HepG2 (cell line): ENCODE data around the gene MCRIP2. TPM values are rescaled to one million over a fixed set of nuclear protein-coding genes. Genes with fewer than 3 reads are reported as not detected.

Experiments used
- AGO1 ChIP-seq: fragments of 200-400 bp; formaldehyde crosslinking; IDR thresholded peaks from 2 replicates; pipeline ENCODE4 v1.6.1; 2017; ENCODE audit warnings: mild to moderate bottlenecking, low read depth, low read length, moderate library complexity; ENCODE audit not compliant: poor library complexity, severe bottlenecking
- ATF2 ChIP-seq: sonication (generic); formaldehyde crosslinking; IDR thresholded peaks from 2 replicates; pipeline ENCODE4 v1.4.0; 2020; ENCODE audit warnings: missing genetic modification reagents
- EEA1 ChIP-seq: sonication (generic); formaldehyde crosslinking; IDR thresholded peaks from 2 replicates; pipeline ENCODE4 v1.5.1; 2020; ENCODE audit warnings: mild to moderate bottlenecking, missing genetic modification reagents, borderline replicate concordance
- FOXJ3 ChIP-seq: sonication (generic); formaldehyde crosslinking; IDR thresholded peaks from 2 replicates; pipeline ENCODE4 v1.4.0; 2020; ENCODE audit warnings: missing genetic modification reagents, mild to moderate bottlenecking, borderline replicate concordance
- JARID2 ChIP-seq: sonication (generic); formaldehyde crosslinking; IDR thresholded peaks from 2 replicates; pipeline ENCODE4 v1.8.1; 2023; ENCODE audit warnings: missing genetic modification reagents, inconsistent platforms; ENCODE audit not compliant: insufficient replicate concordance
- MEIS2 ChIP-seq: sonication (generic); formaldehyde crosslinking; IDR thresholded peaks from 2 replicates; pipeline ENCODE4 v1.9.0; 2021; ENCODE audit warnings: mild to moderate bottlenecking, missing genetic modification reagents
- NPAS2 ChIP-seq: sonication (generic); formaldehyde crosslinking; IDR thresholded peaks from 2 replicates; pipeline ENCODE4 v1.8.0; 2022; ENCODE audit warnings: mild to moderate bottlenecking, missing genetic modification reagents, borderline replicate concordance
- RBAK ChIP-seq: sonication (generic); formaldehyde crosslinking; IDR thresholded peaks from 2 replicates; pipeline ENCODE4 v1.5.1; 2020; ENCODE audit warnings: mild to moderate bottlenecking, missing genetic modification reagents
- RFX1 ChIP-seq: fragments of 450-650 bp; IDR thresholded peaks from 2 replicates; pipeline ENCODE4 v1.6.1; 2017
- RXRA ChIP-seq: sonication (generic); formaldehyde crosslinking; IDR thresholded peaks from 2 replicates; pipeline ENCODE4 v1.5.1; 2020; ENCODE audit warnings: missing genetic modification reagents
- SP5 ChIP-seq: IDR thresholded peaks from 2 replicates; pipeline ENCODE4 v1.6.1; 2016; ENCODE audit warnings: low read depth, borderline replicate concordance
- SRF ChIP-seq: IDR thresholded peaks from 2 replicates; pipeline ENCODE4 v1.6.1; 2011; ENCODE audit warnings: mild to moderate bottlenecking, low read depth, low read length, moderate library complexity
- ZBTB10 ChIP-seq: sonication (generic); formaldehyde crosslinking; IDR thresholded peaks from 2 replicates; pipeline ENCODE4 v1.4.0; 2020; ENCODE audit warnings: missing genetic modification reagents, borderline replicate concordance
- ZBTB14 ChIP-seq: sonication (generic); formaldehyde crosslinking; IDR thresholded peaks from 2 replicates; pipeline ENCODE4 v1.4.0; 2020; ENCODE audit warnings: missing genetic modification reagents
- ZBTB43 ChIP-seq: sonication (generic); formaldehyde crosslinking; conservative IDR thresholded peaks from 2 replicates; pipeline ENCODE4 v1.4.0; 2020; ENCODE audit warnings: missing genetic modification reagents
- ZFP41 ChIP-seq: sonication (generic); formaldehyde crosslinking; IDR thresholded peaks from 2 replicates; pipeline ENCODE4 v1.4.0; 2020; ENCODE audit warnings: mild to moderate bottlenecking, missing genetic modification reagents, borderline replicate concordance
- ZNF143 ChIP-seq: sonication (generic); formaldehyde crosslinking; IDR thresholded peaks from 2 replicates; pipeline ENCODE4 v1.4.0; 2020; ENCODE audit warnings: missing genetic modification reagents
- ZNF552 ChIP-seq: sonication (generic); formaldehyde crosslinking; IDR thresholded peaks from 2 replicates; pipeline ENCODE4 v1.9.0; 2022; ENCODE audit warnings: missing genetic modification reagents, mild to moderate bottlenecking, borderline replicate concordance
- ZNF563 ChIP-seq: sonication (generic); formaldehyde crosslinking; IDR thresholded peaks from 2 replicates; pipeline ENCODE4 v1.8.0; 2022; ENCODE audit warnings: mild to moderate bottlenecking, moderate library complexity, missing genetic modification reagents
- ZNF660 ChIP-seq: sonication (generic); formaldehyde crosslinking; IDR thresholded peaks from 2 replicates; pipeline ENCODE4 v1.5.1; 2020; ENCODE audit warnings: mild to moderate bottlenecking, low read depth, missing genetic modification reagents, borderline replicate concordance
- ZNF776 ChIP-seq: sonication (generic); formaldehyde crosslinking; IDR thresholded peaks from 2 replicates; pipeline ENCODE4 v1.4.0; 2020; ENCODE audit warnings: mild to moderate bottlenecking, missing genetic modification reagents
- ZNF788 ChIP-seq: sonication (generic); formaldehyde crosslinking; IDR thresholded peaks from 2 replicates; pipeline ENCODE4 v1.5.0; 2020; ENCODE audit warnings: mild to moderate bottlenecking, missing genetic modification reagents, borderline replicate concordance
- ZNF792 ChIP-seq: IDR thresholded peaks from 2 replicates; pipeline ENCODE4 v1.6.1; 2016
- polyA plus RNA-seq, 8 experiments: library from polyadenylated mRNA; depleted of rRNA in 3 of 8; stranded (reverse) in 7 of 8; unstranded in 1 of 8; fragments of >200 nt; fragmentation: Illumina TruSeq in 4 of 8; extraction: Trizol in 4 of 8; gene quantifications; 2 replicates each; pipeline versions ENCODE4 v1.2.1 to v1.2.3, GENCODE V29; 2011 to 2016; ENCODE audit warnings: low read depth in 4 of 8, missing spikeins in 1 of 8, mixed read lengths in 1 of 8; ENCODE audit not compliant: insufficient read depth in 1 of 8
- total RNA-seq, 5 experiments: library from RNA; depleted of rRNA; stranded (reverse); fragments of >200 nt; fragmentation: Illumina TruSeq; extraction: Trizol; gene quantifications; 2 replicates each; pipeline ENCODE4 v1.2.3, GENCODE V29; 2016; ENCODE audit warnings: low read depth in 1 of 5

MCRIP2 gene
- total and polyA plus RNA-seq, 2 of the 13 experiments (the other 11 are each of a cell fraction or from before 2014, with no cell fraction given): 39.6 to 76.7 TPM

- TF ChIP-seq ZNF563 (CRISPR knock-in tag) (peak; percentile 14; the same call in 1 of the 2 replicates), ZNF552 (no peak), RBAK (no peak), ZFP41 (CRISPR knock-in tag) (no peak), AGO1 (no peak), JARID2 (CRISPR knock-in tag) (no peak), ZBTB14 (peak; percentile 70; the same call in 1 of the 2 replicates), SP5 (CRISPR knock-in tag) (no peak; the same call in 1 of the 2 replicates), NPAS2 (CRISPR knock-in tag) (no peak), ATF2 (CRISPR knock-in tag) (no peak), EEA1 (CRISPR knock-in tag) (peak; percentile 55; the same call in 1 of the 2 replicates), ZBTB10 (CRISPR knock-in tag) (no peak), MEIS2 (CRISPR knock-in tag) (peak; percentile 49; the same call in 1 of the 2 replicates), RFX1 (no peak), ZNF143 (CRISPR knock-in tag) (no peak), FOXJ3 (no peak), ZNF792 (no peak), RXRA (CRISPR knock-in tag) (no peak), ZBTB43 (CRISPR knock-in tag) (no peak), ZNF776 (no peak; the same call in 1 of the 2 replicates), ZNF788 (CRISPR knock-in tag) (no peak), ZNF660 (CRISPR knock-in tag) (no peak), SRF (no peak)
Observed at GRCh38 chr16:679814-680624, 38.4 kb downstream of the MCRIP2 start, which contains the start of gene STUB1 (continued).
